GM21619 (cell line): ENCODE results near the gene RPIA.
"Not testable (repeated sequence)": the region's sequence is repeated elsewhere in the genome, so short reads cannot be mapped to it uniquely, and the experiment has no call there.

Source experiments
- ATAC-seq: cut with Tn5 transposase; IDR thresholded peaks from one replicate; pipeline ENCODE4 v1.9.1; 2021; ENCODE audit not compliant: unreplicated experiment

RPIA gene

DNA sequence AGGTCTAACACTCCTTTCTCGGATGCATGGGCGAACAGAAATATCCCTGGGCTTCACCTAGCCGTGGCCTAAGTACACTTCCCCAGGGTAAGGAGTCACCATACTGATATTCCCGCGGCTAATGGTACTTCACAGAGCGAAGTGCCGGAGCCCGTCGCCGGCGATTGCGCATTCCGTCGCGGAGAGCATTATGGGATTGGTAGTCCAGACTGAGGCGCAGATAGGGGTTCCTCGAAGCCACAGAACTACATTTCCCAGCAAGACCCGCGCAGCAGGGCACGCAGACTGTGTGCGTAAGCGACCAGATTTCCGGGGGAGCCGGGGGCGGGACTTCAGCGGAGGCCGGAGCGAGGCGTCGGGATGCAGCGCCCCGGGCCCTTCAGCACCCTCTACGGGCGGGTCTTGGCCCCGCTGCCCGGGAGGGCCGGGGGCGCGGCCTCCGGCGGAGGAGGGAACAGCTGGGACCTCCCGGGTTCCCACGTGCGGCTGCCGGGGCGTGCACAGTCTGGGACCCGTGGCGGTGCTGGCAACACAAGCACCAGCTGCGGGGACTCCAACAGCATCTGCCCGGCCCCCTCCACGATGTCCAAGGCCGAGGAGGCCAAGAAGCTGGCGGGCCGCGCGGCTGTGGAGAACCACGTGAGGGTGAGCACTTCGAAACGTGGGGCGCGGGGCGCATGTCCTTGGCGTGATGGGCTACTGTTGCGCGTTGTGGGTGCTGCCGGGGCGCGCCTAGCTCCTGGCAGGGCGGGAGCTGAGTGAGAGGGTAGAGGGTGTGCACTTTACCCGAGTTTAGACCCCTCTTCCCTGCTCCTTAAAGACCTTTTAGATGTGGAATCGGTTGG, at the start of gene RPIA:
Gene RPIA (plus strand): TSS at position 335 of the 845 bp plus-strand sequence. CDS start 26 bp downstream, at position 361.
- ATAC-seq: peak; percentile 95

- ATAC-seq: no peak
These were observed 49.2 kb upstream of the RPIA start for GRCh38 chr2:88642278-88642677.

DNA sequence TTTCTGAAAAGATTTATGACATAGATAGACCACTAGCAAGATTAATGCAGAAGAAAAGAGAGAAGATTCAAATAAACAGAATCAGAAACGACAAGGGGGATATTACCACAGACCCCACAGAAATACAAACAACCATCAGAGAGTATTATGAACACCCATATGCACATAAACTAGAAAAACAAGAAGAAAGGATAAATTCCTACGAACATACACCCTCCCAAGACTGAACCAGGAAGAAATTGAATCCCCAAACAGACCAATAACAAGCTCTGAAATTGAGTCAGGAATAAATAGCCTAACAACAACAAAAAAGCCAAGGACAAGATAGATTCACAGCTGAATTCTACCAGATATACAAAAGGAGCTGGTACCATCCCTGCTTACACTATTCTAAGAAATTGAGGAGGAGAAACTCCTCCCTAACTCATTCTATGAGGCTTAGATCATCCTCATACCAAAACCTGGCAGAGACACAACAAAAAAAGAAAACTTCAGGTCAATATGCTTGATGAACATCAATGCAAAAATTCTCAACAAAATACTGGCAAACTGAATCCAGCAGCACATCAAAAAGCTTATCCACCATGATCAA, 46.1 kb upstream of the RPIA start:
- not testable (repeated sequence) for ATAC-seq

DNA sequence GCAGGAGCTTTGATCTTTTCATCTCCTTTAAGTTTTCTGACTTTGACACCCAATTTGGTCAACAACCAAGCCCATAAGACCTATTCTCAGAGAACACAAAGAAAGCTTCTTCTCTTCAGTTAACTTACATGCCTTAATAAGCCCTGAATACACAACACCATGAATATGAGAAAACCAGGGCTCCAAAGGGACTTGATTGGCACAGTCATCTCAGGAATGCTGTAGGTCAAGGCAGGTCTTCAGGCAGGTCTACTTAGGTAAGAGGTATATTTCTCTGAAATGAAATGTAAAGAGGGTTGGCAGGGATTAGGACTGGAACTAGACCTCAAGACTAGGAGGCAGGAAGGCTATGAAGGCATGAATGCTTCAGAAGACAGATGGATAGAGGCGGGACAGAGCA, 39.8 kb upstream of the RPIA start:
- no peak for ATAC-seq

GRCh38 chr2:88654714-88655113, 36.8 kb upstream of the RPIA start:
- no peak for ATAC-seq

DNA sequence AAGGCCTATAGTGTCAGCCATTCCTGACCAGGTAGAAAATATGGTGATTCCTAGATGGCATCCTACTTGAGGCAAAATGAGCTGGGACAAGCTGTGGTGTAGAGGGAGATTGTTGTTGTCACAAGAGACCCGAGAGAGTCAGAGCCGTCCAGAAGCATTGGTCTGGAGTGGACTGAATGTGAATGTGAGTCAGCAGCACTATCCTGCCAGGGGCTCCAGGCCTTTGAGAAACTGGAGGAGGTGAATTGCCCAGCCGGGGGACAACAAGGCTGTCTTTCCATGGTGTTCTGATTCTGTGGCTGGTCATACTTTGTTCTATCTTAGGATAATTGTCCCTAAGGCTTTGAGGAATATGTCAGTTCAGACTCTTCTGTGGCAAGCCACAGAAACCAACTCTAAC, 34.8 kb upstream of the RPIA start:
- no peak for ATAC-seq

DNA sequence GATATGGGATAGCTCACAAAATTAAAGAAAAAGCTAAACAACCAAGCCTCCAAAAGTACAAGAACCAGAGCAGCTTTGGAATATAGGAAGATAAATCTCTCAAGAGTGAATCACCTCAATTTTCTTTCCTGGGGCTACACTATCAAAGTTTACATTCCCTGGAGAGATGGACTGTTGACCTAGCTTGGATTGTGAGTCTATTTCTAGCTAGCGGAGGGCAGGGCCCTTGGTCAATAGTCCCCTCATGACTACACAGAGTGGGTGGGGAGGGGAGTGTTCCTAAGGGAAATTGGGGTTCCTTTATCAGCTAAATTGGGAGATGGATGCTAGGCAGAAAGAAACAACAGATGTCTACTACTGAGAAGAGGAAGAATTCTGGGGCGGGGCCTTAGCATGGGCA, 34.3 kb upstream of the RPIA start:
- no peak for ATAC-seq

DNA sequence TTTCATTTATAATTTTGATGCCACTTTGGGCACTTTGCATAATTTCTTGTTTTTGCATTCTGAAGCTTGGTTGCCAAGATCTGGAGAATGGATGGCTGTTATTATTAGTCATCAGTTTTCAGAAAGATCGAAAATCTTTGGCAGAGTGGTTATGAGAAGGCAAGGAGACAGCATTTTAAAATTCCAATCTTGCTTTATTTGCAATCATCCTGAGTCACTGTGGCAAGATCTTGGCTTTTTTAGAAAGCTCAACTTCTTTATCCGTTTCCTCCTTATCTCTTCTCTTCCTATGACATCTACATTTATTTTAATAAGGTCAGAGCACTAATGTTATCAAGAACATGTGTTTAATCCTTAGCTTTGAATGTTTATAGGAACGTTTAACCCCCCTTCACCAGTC, 33.1 kb upstream of the RPIA start:
- ATAC-seq: no peak

GRCh38 chr2:88658881-88659537, 32.5 kb upstream of the RPIA start:
- ATAC-seq: no peak

DNA sequence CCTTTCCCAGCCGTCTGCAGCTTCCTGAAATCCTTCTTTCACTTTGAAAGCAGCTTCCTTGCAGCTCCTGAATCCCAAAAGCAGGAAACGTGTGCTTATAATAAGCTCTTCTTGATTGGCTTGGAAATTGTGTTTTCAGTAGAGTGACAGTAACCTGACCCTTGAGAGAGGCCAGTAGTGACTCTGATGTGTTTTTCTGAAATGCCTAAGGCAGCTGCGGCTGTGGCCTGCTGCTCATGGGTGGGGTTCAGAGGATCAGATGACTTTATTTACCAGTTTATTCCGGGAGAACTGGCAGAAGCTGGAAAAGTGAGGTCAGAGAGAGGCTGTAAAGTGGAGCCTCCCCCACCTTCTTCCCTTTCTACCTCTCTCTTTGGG, 31.9 kb upstream of the RPIA start:
- no peak for ATAC-seq

DNA sequence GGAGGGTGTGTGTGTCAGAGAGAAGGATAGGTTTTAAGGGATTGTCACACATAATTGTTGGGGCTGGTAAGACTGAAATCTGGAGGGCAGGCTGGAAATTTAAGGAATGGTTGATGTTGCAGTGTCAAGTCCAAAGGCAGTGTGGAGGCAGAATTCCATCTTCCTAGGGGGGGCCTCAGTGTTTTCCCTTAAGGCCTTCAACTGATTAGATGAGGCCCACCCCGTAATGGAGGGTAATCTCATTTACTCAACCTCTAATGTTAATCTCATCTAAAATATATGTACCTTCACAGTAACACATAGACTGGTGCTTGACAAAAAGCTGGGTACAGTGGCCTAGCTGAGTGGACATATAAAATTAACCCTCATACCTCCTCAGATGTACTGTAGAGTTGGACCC, 30.9 kb upstream of the RPIA start:
- ATAC-seq: no peak

DNA sequence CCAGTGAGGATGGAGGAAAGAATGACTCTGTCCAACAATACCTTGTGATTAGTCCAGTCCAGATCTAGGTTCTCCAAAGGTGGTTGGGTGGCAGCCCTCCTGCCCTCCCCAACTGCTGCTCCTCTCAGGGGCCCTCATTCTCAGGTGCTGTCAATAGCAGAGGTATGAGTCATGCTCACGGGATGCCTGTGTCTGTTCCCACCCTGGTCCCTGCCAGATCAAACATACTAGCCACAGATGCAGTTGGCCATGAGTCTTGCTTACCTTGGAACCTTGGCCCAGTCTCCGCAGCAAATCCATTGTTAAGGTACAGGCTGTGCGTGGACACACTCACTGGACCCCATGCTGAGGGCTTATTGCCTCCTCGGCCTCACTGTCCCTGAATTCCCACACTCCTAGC, 24.9 kb upstream of the RPIA start:
- no peak for ATAC-seq

DNA sequence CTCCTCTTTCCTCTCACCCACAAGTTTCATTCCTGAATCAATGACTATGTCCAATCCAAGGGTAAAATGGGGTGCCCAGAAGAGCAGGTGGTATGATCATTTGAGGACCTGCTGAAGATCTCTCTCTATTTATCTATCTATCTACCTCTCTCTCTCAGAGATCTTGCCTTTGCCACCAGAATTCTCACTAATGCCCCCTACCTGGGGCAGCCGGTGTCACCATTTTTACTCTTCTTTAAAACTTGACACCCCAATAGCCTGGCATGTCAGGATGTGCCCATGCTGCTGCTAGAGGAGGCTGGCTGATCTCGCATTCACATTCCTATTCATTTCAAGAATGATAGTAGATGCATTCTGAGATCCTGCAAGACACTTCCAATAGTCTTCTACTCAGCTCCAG, 24.3 kb upstream of the RPIA start:
- no peak for ATAC-seq

DNA sequence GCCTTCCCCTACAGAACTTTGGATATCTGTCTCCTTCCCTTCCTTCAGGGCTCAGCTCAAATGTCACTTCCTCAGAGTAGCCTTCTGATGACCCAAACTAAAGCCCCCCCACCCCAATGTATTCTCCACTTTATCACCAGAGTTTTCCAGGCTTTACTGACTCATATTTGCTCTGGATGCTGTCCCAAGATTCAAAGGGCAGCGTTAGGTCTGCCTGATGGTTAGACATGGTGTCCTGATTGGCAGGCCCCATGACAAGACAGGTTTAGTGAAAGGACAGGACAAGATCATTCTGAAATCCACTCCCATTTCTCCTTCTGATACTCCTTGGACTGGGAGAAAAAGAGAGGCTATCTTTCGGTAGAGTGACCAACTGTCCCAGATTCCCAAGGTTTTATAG, 22.6 kb upstream of the RPIA start:
- ATAC-seq: no peak

GRCh38 chr2:88669482-88670214, 21.8 kb upstream of the RPIA start:
- ATAC-seq: peak; percentile 85

- peak; percentile 62 for ATAC-seq
These were observed 19.6 kb upstream of the RPIA start for GRCh38 chr2:88671786-88672427.

DNA sequence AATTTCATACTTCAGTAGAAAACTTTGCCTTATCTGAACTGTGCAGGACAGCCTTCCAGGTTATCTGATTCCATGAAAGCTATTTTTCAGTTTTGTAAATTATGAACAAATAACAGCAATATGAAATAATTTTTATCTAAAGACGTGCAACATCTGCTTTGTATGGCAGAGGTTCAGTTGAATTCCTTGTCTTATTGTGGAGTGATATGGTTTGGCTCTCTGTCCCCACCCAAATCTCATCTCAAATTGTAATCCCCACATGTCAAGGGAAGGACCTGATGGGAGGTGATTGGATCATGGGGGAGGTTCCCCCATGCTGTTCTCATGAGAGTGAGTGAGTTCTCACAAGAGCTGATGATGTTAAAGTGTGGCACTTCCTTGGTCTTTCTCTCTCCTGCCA, 18.1 kb upstream of the RPIA start:
- ATAC-seq: no peak

- no peak for ATAC-seq
These were observed 11.1 kb upstream of the RPIA start for GRCh38 chr2:88680266-88680902.

DNA sequence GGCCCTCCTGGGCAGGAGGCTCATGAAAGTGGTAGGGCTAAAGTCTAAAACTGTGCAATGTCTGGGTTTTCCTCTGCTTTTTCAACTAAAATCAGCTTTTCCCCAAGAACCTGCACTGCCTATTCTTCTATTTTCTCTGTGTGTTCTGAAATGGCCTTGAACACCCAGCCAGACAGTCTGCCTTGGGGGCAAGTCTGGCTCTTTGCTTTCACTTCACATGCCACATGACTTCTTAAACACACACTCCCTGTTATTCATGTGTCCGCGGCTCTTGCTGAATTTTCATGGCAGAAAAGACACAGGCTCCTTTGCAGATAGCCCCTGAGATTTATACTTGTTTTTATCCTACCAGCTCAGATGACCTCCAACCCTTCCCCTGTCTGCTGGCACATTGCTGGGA, 10.6 kb upstream of the RPIA start:
- ATAC-seq: no peak

DNA sequence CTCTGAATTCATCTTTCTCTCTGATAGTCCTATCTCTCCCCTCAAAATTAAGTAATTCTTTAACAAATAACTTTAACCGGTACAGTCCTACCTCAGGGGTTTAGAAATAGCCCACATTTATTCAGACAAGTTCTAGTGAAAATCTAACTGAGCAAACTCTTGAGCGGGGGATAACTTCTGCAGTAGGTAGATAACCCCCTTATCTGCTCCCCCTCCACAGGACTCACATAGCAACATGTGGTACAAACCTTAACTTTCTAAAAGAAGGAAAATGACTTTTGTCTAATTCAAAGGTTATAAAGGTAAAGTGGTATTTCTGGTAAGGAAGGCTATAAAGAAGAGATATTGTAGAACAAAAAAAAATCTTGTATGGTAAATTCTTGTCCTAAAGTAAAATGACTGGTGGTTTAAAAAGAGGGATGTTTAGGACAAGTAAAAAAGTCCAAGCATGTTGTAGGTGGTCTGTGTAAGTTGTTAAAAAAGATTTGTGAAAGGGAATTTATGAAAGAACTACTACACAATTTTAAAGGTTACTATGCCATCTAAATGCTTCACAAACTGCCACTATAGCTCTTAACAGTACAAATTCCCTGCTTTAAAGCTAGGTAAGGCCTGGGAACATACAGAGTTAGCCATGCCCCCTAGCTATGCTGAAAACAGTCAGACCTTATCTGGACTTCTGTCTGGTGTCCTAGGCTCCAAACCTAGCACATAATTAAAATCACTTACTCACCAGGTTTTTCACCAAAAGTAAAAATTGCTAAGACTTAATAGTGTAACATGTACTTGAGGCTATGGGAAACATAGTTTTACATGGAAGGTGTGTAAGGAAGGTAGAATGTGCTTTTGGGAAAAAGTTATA, 8.1 kb upstream of the RPIA start:
- ATAC-seq: no peak
